HG02610 (cell line): Measurements from ENCODE around the gene DAPK3.
"Not testable (repeated sequence)": the region's sequence is repeated elsewhere in the genome, so short reads cannot be mapped to it uniquely, and the experiment has no call there.

ENCODE experiments used
- ATAC-seq: cut with Tn5 transposase; IDR thresholded peaks from one replicate; pipeline ENCODE4 v1.9.1; 2021; ENCODE audit warnings: mild to moderate bottlenecking, moderate library complexity; ENCODE audit not compliant: unreplicated experiment

DAPK3 gene

GRCh38 chr19:3955688-3956087 is 15.2 kb downstream of the DAPK3 start:
- ATAC-seq, result no peak

GRCh38 chr19:3955276-3955675 is 15.6 kb downstream of the DAPK3 start:
- ATAC-seq, result not testable (repeated sequence)

- no peak for ATAC-seq
Measured at GRCh38 chr19:3954107-3954506, 16.8 kb downstream of the DAPK3 start.

GRCh38 chr19:3952755-3953276 is 18.1 kb downstream of the DAPK3 start:
- ATAC-seq, result not testable (repeated sequence)

GRCh38 chr19:3950871-3951861 is 19.7 kb downstream of the DAPK3 start:
- no peak for ATAC-seq

GRCh38 chr19:3949997-3950859 is 20.7 kb downstream of the DAPK3 start:
- ATAC-seq, result no peak

GRCh38 chr19:3949294-3949693 is 21.6 kb downstream of the DAPK3 start:
- no peak for ATAC-seq

GRCh38 chr19:3947316-3947933 is 23.5 kb downstream of the DAPK3 start:
- ATAC-seq, result not testable (repeated sequence)

GRCh38 chr19:3945838-3946237 is 25.1 kb downstream of the DAPK3 start:
- ATAC-seq, result no peak

- no peak for ATAC-seq
Measured at GRCh38 chr19:3944018-3944721, 26.7 kb downstream of the DAPK3 start.

GRCh38 chr19:3942790-3943409 is 28.0 kb downstream of the DAPK3 start:
- no peak for ATAC-seq

GRCh38 chr19:3938300-3938950 is 32.5 kb downstream of the DAPK3 start:
- not testable (repeated sequence) for ATAC-seq

GRCh38 chr19:3936506-3937442 is 34.1 kb downstream of the DAPK3 start:
- no peak for ATAC-seq

GRCh38 chr19:3932931-3933810 is 37.7 kb downstream of the DAPK3 start, which contains the start of gene NMRK2:
Gene NMRK2, plus strand, starts transcription at chr19:3933069. Its CDS starts 603 bp downstream, at chr19:3933672.
- no peak for ATAC-seq

GRCh38 chr19:3931041-3931440 is 39.9 kb downstream of the DAPK3 start:
- ATAC-seq, result no peak

- no peak for ATAC-seq
Measured at GRCh38 chr19:3923912-3924311, 47.0 kb downstream of the DAPK3 start.

- ATAC-seq, result no peak
Measured at GRCh38 chr19:3923096-3923758, 47.7 kb downstream of the DAPK3 start.
